ENCODE results near the gene NTN1.

GRCh38 chr17:9011001-9011400 lies 10.3 kb upstream of the NTN1 start:
- TF ChIP-seq, protein P1, sequence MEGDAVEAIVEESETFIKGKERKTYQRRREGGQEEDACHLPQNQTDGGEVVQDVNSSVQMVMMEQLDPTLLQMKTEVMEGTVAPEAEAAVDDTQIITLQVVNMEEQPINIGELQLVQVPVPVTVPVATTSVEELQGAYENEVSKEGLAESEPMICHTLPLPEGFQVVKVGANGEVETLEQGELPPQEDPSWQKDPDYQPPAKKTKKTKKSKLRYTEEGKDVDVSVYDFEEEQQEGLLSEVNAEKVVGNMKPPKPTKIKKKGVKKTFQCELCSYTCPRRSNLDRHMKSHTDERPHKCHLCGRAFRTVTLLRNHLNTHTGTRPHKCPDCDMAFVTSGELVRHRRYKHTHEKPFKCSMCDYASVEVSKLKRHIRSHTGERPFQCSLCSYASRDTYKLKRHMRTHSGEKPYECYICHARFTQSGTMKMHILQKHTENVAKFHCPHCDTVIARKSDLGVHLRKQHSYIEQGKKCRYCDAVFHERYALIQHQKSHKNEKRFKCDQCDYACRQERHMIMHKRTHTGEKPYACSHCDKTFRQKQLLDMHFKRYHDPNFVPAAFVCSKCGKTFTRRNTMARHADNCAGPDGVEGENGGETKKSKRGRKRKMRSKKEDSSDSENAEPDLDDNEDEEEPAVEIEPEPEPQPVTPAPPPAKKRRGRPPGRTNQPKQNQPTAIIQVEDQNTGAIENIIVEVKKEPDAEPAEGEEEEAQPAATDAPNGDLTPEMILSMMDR (conservative IDR thresholded peaks at IDR 0.05; ENCODE audit: low read depth, low read length), result no peak
- no peak for TF ChIP-seq RFX5 (IDR thresholded peaks at IDR 0.05; ENCODE audit: low read depth, low read length)
- TF ChIP-seq POLR2A (IDR thresholded peaks at IDR 0.05; ENCODE audit: low read depth, low read length), result no peak
- no peak for TF ChIP-seq RCOR1 (IDR thresholded peaks at IDR 0.05; ENCODE audit: insufficient replicate concordance, low read length)
- no peak for TF ChIP-seq SMC3 (IDR thresholded peaks at IDR 0.05; ENCODE audit: low read depth, low read length)
- no peak for TF ChIP-seq USF2 (IDR thresholded peaks at IDR 0.05; ENCODE audit: low read depth, low read length)
- no peak for TF ChIP-seq RAD21 (IDR thresholded peaks at IDR 0.05; ENCODE audit: low read length)
- TF ChIP-seq CEBPB (IDR thresholded peaks at IDR 0.05; ENCODE audit: low read depth, low read length), result no peak
